IMR-90 (cell line): ENCODE data around the gene ARFGEF3. TPM values are rescaled to one million over a fixed set of nuclear protein-coding genes. Genes with fewer than 3 reads are reported as not detected.

Experiments used
- ATAC-seq: fragments of 200-7000 bp; cut with Tn5 transposase; 2 replicates; pipeline ENCODE4 v1.9.1; 2020; ENCODE audit warnings: low read depth, mild to moderate bottlenecking, moderate library complexity
- BruUV-seq: library from RNA; stranded (reverse); fragments of 400-500 nt; replicated peaks from 2 replicates; lab custom pipeline; 2021; lab: Mats Ljungman, UMichigan
- CTCF ChIA-PET: fragments of 300-600 bp; formaldehyde crosslinking; extraction: SDS; loops from one replicate; lab custom pipeline; 2021; ENCODE audit warnings: antibody characterized with exemption; lab: Yijun Ruan, JAX
- POLR2A ChIA-PET: fragments of 300-600 bp; sonication (Branson Sonifier 250); formaldehyde crosslinking; loops from one replicate; lab custom pipeline; 2022; ENCODE audit warnings: antibody characterized with exemption; ENCODE audit not compliant: unreplicated experiment; lab: Charles Lee
- DNase-seq: peaks from one replicate; pipeline ENCODE4 v3.0.0; 2013
- H2AFZ ChIP-seq: replicated peaks from 2 replicates; pipeline ENCODE3; 2013; ENCODE audit warnings: low read length, mild to moderate bottlenecking; ENCODE audit not compliant: poor library complexity
- H2AK5ac ChIP-seq: 2 replicates; pipeline ENCODE4 v1.6.1; 2013; ENCODE audit warnings: low read depth, low read length, inconsistent platforms
- H2AK9ac ChIP-seq: replicated peaks from 2 replicates; pipeline ENCODE3; 2013; ENCODE audit warnings: mild to moderate bottlenecking, low read depth, low read length, moderate library complexity; ENCODE audit not compliant: poor library complexity
- H2BK120ac ChIP-seq: 2 replicates; pipeline ENCODE4 v1.6.1; 2013; ENCODE audit warnings: low read depth, low read length, inconsistent platforms
- H2BK15ac ChIP-seq: 3 replicates; pipeline ENCODE4 v1.6.1; 2013; ENCODE audit warnings: low read depth, low read length, inconsistent platforms
- H2BK20ac ChIP-seq: 2 replicates; pipeline ENCODE4 v1.6.1; 2013; ENCODE audit warnings: low read depth, mild to moderate bottlenecking, inconsistent platforms, low read length, moderate library complexity
- H2BK5ac ChIP-seq: 2 replicates; pipeline ENCODE4 v1.6.1; 2013; ENCODE audit warnings: mild to moderate bottlenecking, low read depth, low read length, inconsistent platforms; ENCODE audit not compliant: poor library complexity, severe bottlenecking
- H3K14ac ChIP-seq: replicated peaks from 2 replicates; pipeline ENCODE4 v1.6.1; 2013; ENCODE audit warnings: low read depth, low read length, inconsistent platforms
- H3K18ac ChIP-seq: 2 replicates; pipeline ENCODE4 v1.6.1; 2013; ENCODE audit warnings: low read depth, low read length, control low read depth
- H3K23ac ChIP-seq: 2 replicates; pipeline ENCODE4 v1.6.1; 2013; ENCODE audit warnings: low read depth, low read length, inconsistent platforms
- H3K27ac ChIP-seq: 2 replicates; pipeline ENCODE4 v1.5.1; 2013; ENCODE audit warnings: mild to moderate bottlenecking, control low read depth, low read length; ENCODE audit not compliant: insufficient read depth
- H3K27me3 ChIP-seq: 2 replicates; pipeline ENCODE4 v1.6.1; 2013; ENCODE audit warnings: low read length; ENCODE audit not compliant: control insufficient read depth, insufficient read depth
- H3K36me3 ChIP-seq: 2 replicates; pipeline ENCODE4 v1.6.1; 2013; ENCODE audit warnings: low read length, mixed read lengths; ENCODE audit not compliant: control insufficient read depth, insufficient read depth
- H3K4ac ChIP-seq: 2 replicates; pipeline ENCODE4 v1.6.1; 2013; ENCODE audit warnings: low read depth, low read length, inconsistent platforms
- H3K4me1 ChIP-seq: 2 replicates; pipeline ENCODE4 v1.6.1; 2013; ENCODE audit warnings: low read length, mixed read lengths; ENCODE audit not compliant: control insufficient read depth, insufficient read depth
- H3K4me2 ChIP-seq: 2 replicates; pipeline ENCODE4 v1.6.1; 2013; ENCODE audit warnings: low read depth, mild to moderate bottlenecking, control low read depth, low read length, moderate library complexity
- H3K4me3 ChIP-seq: 2 replicates; pipeline ENCODE4 v1.5.1; 2013; ENCODE audit warnings: low read depth, mild to moderate bottlenecking, control low read depth, low read length, moderate library complexity; ENCODE audit not compliant: insufficient read depth
- H3K56ac ChIP-seq: 2 replicates; pipeline ENCODE4 v1.6.1; 2013; ENCODE audit warnings: low read length, inconsistent platforms; ENCODE audit not compliant: insufficient read depth; ENCODE audit errors: extremely low read depth
- H3K79me1 ChIP-seq, 2 experiments: 2 replicates each; pipeline ENCODE4 v1.6.1; 2013; ENCODE audit warnings: low read length in 2 of 2, inconsistent platforms in 1 of 2, low read depth in 1 of 2
- H3K9ac ChIP-seq: 2 replicates; pipeline ENCODE4 v1.6.1; 2013; ENCODE audit warnings: low read depth, low read length, control low read depth
- H3K9me1 ChIP-seq: 2 replicates; pipeline ENCODE4 v1.6.1; 2013; ENCODE audit warnings: low read length, inconsistent platforms; ENCODE audit not compliant: insufficient read depth
- H3K9me3 ChIP-seq: 2 replicates; pipeline ENCODE4 v1.6.1; 2013; ENCODE audit warnings: low read length; ENCODE audit not compliant: control insufficient read depth, insufficient read depth
- H4K20me1 ChIP-seq: 2 replicates; pipeline ENCODE4 v1.6.1; 2013; ENCODE audit warnings: low read length, inconsistent platforms; ENCODE audit not compliant: insufficient read depth
- H4K5ac ChIP-seq: 2 replicates; pipeline ENCODE4 v1.6.1; 2013; ENCODE audit warnings: mild to moderate bottlenecking, low read depth, low read length, control low read depth
- H4K8ac ChIP-seq, 2 experiments: 2 replicates each; pipeline ENCODE4 v1.6.1; 2013; ENCODE audit warnings: low read depth in 2 of 2, low read length in 2 of 2, control low read depth in 1 of 2, inconsistent platforms in 1 of 2
- H4K91ac ChIP-seq: 2 replicates; pipeline ENCODE4 v1.6.1; 2013; ENCODE audit warnings: low read depth, low read length, inconsistent platforms; ENCODE audit not compliant: insufficient read depth
- BHLHE40 ChIP-seq: fragments of 150-350 bp; IDR thresholded peaks from 2 replicates; pipeline ENCODE4 v1.6.1; 2016; ENCODE audit warnings: mild to moderate bottlenecking, low read depth, low read length
- CEBPB ChIP-seq: IDR thresholded peaks from 2 replicates; pipeline ENCODE4 v1.6.1; 2012; ENCODE audit warnings: low read depth, low read length, improper control_type of control experiment
- CHD1 ChIP-seq: IDR thresholded peaks from 2 replicates; pipeline ENCODE4 v1.6.1; 2012; ENCODE audit warnings: low read depth, low read length, improper control_type of control experiment
- MAFK ChIP-seq: IDR thresholded peaks from 2 replicates; pipeline ENCODE4 v1.6.1; 2012; ENCODE audit warnings: low read depth, low read length, improper control_type of control experiment
- MAZ ChIP-seq: IDR thresholded peaks from 2 replicates; pipeline ENCODE4 v1.6.1; 2012; ENCODE audit warnings: low read depth, mild to moderate bottlenecking, low read length, improper control_type of control experiment, moderate library complexity, borderline replicate concordance
- MXI1 ChIP-seq: IDR thresholded peaks from 2 replicates; pipeline ENCODE4 v1.6.1; 2012; ENCODE audit warnings: low read depth, mild to moderate bottlenecking, low read length, moderate library complexity, borderline replicate concordance
- NFE2L2 ChIP-seq: fragments of 150-350 bp; IDR thresholded peaks from 2 replicates; pipeline ENCODE4 v1.6.1; 2016; ENCODE audit warnings: low read depth, mild to moderate bottlenecking, low read length
- POLR2A ChIP-seq: IDR thresholded peaks from 2 replicates; pipeline ENCODE4 v1.6.1; 2012; ENCODE audit warnings: mild to moderate bottlenecking, low read depth, low read length
- RCOR1 ChIP-seq: IDR thresholded peaks from 2 replicates; pipeline ENCODE4 v1.6.1; 2012; ENCODE audit warnings: mild to moderate bottlenecking, low read length, improper control_type of control experiment; ENCODE audit not compliant: insufficient replicate concordance
- RFX5 ChIP-seq: IDR thresholded peaks from 2 replicates; pipeline ENCODE4 v1.8.0; 2012; ENCODE audit warnings: low read depth, mild to moderate bottlenecking, low read length, moderate library complexity
- SMC3 ChIP-seq: fragments of 150-350 bp; IDR thresholded peaks from 2 replicates; pipeline ENCODE4 v1.6.1; 2016; ENCODE audit warnings: low read depth, mild to moderate bottlenecking, antibody characterized with exemption, low read length, moderate library complexity
- WGBS, 2 experiments: methylation state at CpG; one replicate each; pipeline versions ENCODE4 v1.1.5 to v1.1.7; 2013; ENCODE audit warnings: missing lambda C conversion rate in 2 of 2; ENCODE audit not compliant: insufficient read length in 1 of 2; ENCODE audit errors: extremely low coverage in 2 of 2; 5-methylcytosine and 5-hydroxymethylcytosine counted together
- dilution Hi-C: fragments of 300-500 bp; cut with HindIII; formaldehyde crosslinking; loops from one replicate; pipeline ENCODE4 v1.14.3; 2018; ENCODE audit warnings: low sequenced_read_pairs; ENCODE audit not compliant: unreplicated experiment
- in situ Hi-C: fragments of 300-500 bp; cut with MboI; formaldehyde crosslinking; loops from 3 replicates; pipeline ENCODE4 v1.14.3; 2019; ENCODE audit warnings: low sequenced_read_pairs, inconsistent platforms, mixed read lengths
- intact Hi-C: fragments of 100-400 bp; cut with micrococcal nuclease; formaldehyde crosslinking; loops from 2 replicates; pipeline ENCODE4 v1.10.0; 2022
- polyA plus RNA-seq, 3 experiments: library from polyadenylated mRNA; depleted of rRNA; stranded (reverse); fragments of >200 nt; gene quantifications; 2 replicates each; pipeline ENCODE4 v1.2.3, GENCODE V29; 2012; ENCODE audit warnings: low replicate concordance in 1 of 3
- total RNA-seq: library from RNA; depleted of rRNA; stranded (reverse); fragments of >200 nt; gene quantifications from 2 replicates; pipeline ENCODE4 v1.2.3, GENCODE V29; 2012

Gene ARFGEF3
- total and polyA plus RNA-seq, 2 of the 4 experiments (the other 2 are of a cell fraction), result under 0.01 to 0.02 TPM

GRCh38 chr6:138387577-138388368 is 226.0 kb downstream of the ARFGEF3 start:
- H3K4me3 ChIP-seq, result no peak overlapping the region
- no peak overlapping the region for H2AK9ac ChIP-seq
- no peaks in the 10 kb centered on the region for H3K9me3 ChIP-seq
- H4K8ac ChIP-seq, result no peak overlapping the region
- CTCF ChIA-PET, result no interaction called here
- H3K27ac ChIP-seq, result no peak overlapping the region
- H2AK5ac ChIP-seq, result no peak overlapping the region
- no peaks in the 10 kb centered on the region for H4K20me1 ChIP-seq
- no peak overlapping the region for H4K5ac ChIP-seq
- no peak overlapping the region for H2BK20ac ChIP-seq
- H3K23ac ChIP-seq, result no peak overlapping the region
- H3K4me2 ChIP-seq, result no peak overlapping the region
- H2BK15ac ChIP-seq, result no peak overlapping the region
- H2AFZ ChIP-seq, result no peak overlapping the region
- WGBS, 2 experiments, result 92% methylated on average over 2 of the region's 8 CpGs; no CpG with 5 or more reads in 1 of the 2 experiments
- no peak overlapping the region for H3K4ac ChIP-seq
- H4K91ac ChIP-seq, result no peak overlapping the region
- ATAC-seq (no peak), DNase-seq (no peak)
- H2BK120ac ChIP-seq, result no peak overlapping the region
- no peak overlapping the region for H3K56ac ChIP-seq
- no peaks in the 10 kb centered on the region for H3K79me1 ChIP-seq
- no peak overlapping the region for H3K18ac ChIP-seq
- POLR2A ChIA-PET, result no interaction called here
- BruUV-seq, result no TSS peak
- no peak overlapping the region for H3K14ac ChIP-seq
- TF ChIP-seq NFE2L2, result no peak
- no peak for TF ChIP-seq RFX5
- TF ChIP-seq SMC3, result no peak
- no peak for TF ChIP-seq CEBPB
- TF ChIP-seq BHLHE40, result no peak
- no peak for TF ChIP-seq MXI1
- no peak for TF ChIP-seq POLR2A
- TF ChIP-seq CHD1, result no peak
- TF ChIP-seq MAFK, result no peak
- TF ChIP-seq RCOR1, result no peak
- TF ChIP-seq MAZ, result no peak
- H3K36me3 ChIP-seq, result no peaks in the 10 kb centered on the region
- dilution Hi-C loops (no loop called here), in situ Hi-C loops (no loop called here), intact Hi-C loops (no loop called here)
- no peaks in the 10 kb centered on the region for H3K9me1 ChIP-seq
- H3K9ac ChIP-seq, result no peak overlapping the region
- H3K4me1 ChIP-seq, result no peaks in the 10 kb centered on the region
- H3K27me3 ChIP-seq, result peaks cover 13% of the 10 kb centered on the region
- no peak overlapping the region for H2BK5ac ChIP-seq
